ENCODE results near the gene VAMP3.
A peak's percentile ranks its signal among the peaks of the same experiment; 100 is the strongest.

Gene VAMP3

DNA sequence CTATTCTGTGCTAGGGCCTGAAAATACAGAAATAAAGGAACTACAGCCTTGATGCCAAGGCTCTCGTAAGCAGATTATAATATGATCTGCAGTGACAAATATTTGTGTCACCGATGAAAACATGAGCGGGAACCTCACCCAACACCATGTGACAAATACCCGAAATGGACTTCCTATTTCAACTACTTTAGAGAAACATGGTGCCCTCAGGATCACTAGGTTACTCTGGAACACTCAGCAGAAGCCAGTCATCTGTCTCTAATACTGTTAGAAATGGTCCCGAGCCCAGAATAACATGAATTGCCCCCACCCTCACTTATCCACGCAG is 463 bp upstream of the VAMP3 start:
- Histone ChIP-seq H3K79me2 (ENCODE audit: insufficient read depth, low read length) (peaks cover 28% of the 10 kb centered on the region), H4K20me1 (ENCODE audit: insufficient read depth, low read length) (peaks cover 2% of the 10 kb centered on the region; the same call in 1 of the 2 replicates), H3K27ac (ENCODE audit: low read length) (no peak overlapping the region), H3K4me2 (ENCODE audit: insufficient read depth, low read length) (peak overlapping the region; percentile 79), H3K4me3 (ENCODE audit: low read depth in 1 of 2, low read length in 2 of 2) (peak overlapping the region in 1 of 2 experiments; percentile 87; a peak in 3 of 4 replicates), H2AFZ (ENCODE audit: low read depth, low read length) (peak overlapping the region; percentile 99), H3K9me3 (ENCODE audit: insufficient read depth, low read length, severe bottlenecking) (no peaks in the 10 kb centered on the region), H3K27me3 (ENCODE audit: insufficient read depth, low read length, poor library complexity) (no peaks in the 10 kb centered on the region), H3K4me1 (ENCODE audit: insufficient read depth, low read length) (peaks cover 20% of the 10 kb centered on the region), H3K36me3 (ENCODE audit: insufficient read depth, low read length) (peaks cover 17% of the 10 kb centered on the region), H3K9ac (ENCODE audit: low read depth, low read length) (peak overlapping the region; percentile 90; the same call in 1 of the 2 replicates)
- DNase-seq, result no peak
- ATAC-seq (ENCODE audit: insufficient read depth, low read depth), result no peak
- TF ChIP-seq EZH2 (IDR thresholded peaks at IDR 0.05; ENCODE audit: borderline replicate concordance, low read depth, low read length, severe bottlenecking), result no peak
- no peak for TF ChIP-seq CTCF (IDR thresholded peaks at IDR 0.05; ENCODE audit: borderline replicate concordance, extremely low read depth, low read length, poor library complexity, severe bottlenecking)

GRCh38 chr1:7771823-7772299 is 765 bp downstream of the VAMP3 start:
- Histone ChIP-seq H3K79me2 (ENCODE audit: insufficient read depth, low read length) (peaks cover 31% of the 10 kb centered on the region), H4K20me1 (ENCODE audit: insufficient read depth, low read length) (peaks cover 2% of the 10 kb centered on the region; the same call in 1 of the 2 replicates), H3K9ac (ENCODE audit: low read depth, low read length) (peak overlapping the region; percentile 90), H3K9me3 (ENCODE audit: insufficient read depth, low read length, severe bottlenecking) (no peaks in the 10 kb centered on the region), H3K27me3 (ENCODE audit: insufficient read depth, low read length, poor library complexity) (no peaks in the 10 kb centered on the region), H2AFZ (ENCODE audit: low read depth, low read length) (peak overlapping the region; percentile 91), H3K4me1 (ENCODE audit: insufficient read depth, low read length) (peaks cover 20% of the 10 kb centered on the region), H3K36me3 (ENCODE audit: insufficient read depth, low read length) (peaks cover 23% of the 10 kb centered on the region), H3K27ac (ENCODE audit: low read length) (peak overlapping the region; percentile 53), H3K4me2 (ENCODE audit: insufficient read depth, low read length) (peak overlapping the region; percentile 79), H3K4me3 (ENCODE audit: low read depth in 1 of 2, low read length in 2 of 2) (peak overlapping the region; percentile 84 to 87; a peak in 3 of 4 replicates)
- ATAC-seq (ENCODE audit: insufficient read depth, low read depth) (no peak; the same call in 2 of the 3 replicates), DNase-seq (no peak)
- TF ChIP-seq EZH2 (IDR thresholded peaks at IDR 0.05; ENCODE audit: borderline replicate concordance, low read depth, low read length, severe bottlenecking) (no peak), CTCF (IDR thresholded peaks at IDR 0.05; ENCODE audit: borderline replicate concordance, extremely low read depth, low read length, poor library complexity, severe bottlenecking) (no peak)

- ATAC-seq (ENCODE audit: insufficient read depth, low read depth), result no peak
These were observed 6.5 kb downstream of the VAMP3 start for GRCh38 chr1:7777591-7777990.

More at GRCh38 chr1:7777591-7777990, 6.5 kb downstream of the VAMP3 start:
- Histone ChIP-seq H3K79me2 (ENCODE audit: insufficient read depth, low read length) (peaks cover 18% of the 10 kb centered on the region), H2AFZ (ENCODE audit: low read depth, low read length) (no peak overlapping the region), H3K4me1 (ENCODE audit: insufficient read depth, low read length) (peaks cover 5% of the 10 kb centered on the region), H3K27ac (ENCODE audit: low read length) (no peak overlapping the region), H3K27me3 (ENCODE audit: insufficient read depth, low read length, poor library complexity) (no peaks in the 10 kb centered on the region), H3K4me2 (ENCODE audit: insufficient read depth, low read length) (no peak overlapping the region), H3K4me3 (ENCODE audit: low read depth in 1 of 2, low read length in 2 of 2) (no peak overlapping the region), H4K20me1 (ENCODE audit: insufficient read depth, low read length) (no peaks in the 10 kb centered on the region; the same call in 1 of the 2 replicates), H3K9me3 (ENCODE audit: insufficient read depth, low read length, severe bottlenecking) (no peaks in the 10 kb centered on the region), H3K9ac (ENCODE audit: low read depth, low read length) (no peak overlapping the region), H3K36me3 (ENCODE audit: insufficient read depth, low read length) (peaks cover 66% of the 10 kb centered on the region)
- TF ChIP-seq CTCF (IDR thresholded peaks at IDR 0.05; ENCODE audit: borderline replicate concordance, extremely low read depth, low read length, poor library complexity, severe bottlenecking) (no peak), EZH2 (IDR thresholded peaks at IDR 0.05; ENCODE audit: borderline replicate concordance, low read depth, low read length, severe bottlenecking) (no peak)
- DNase-seq, result no peak
